ENCODE measurements around the gene PNLIPRP2.

- no peak for TF ChIP-seq EZH2 (IDR thresholded peaks at IDR 0.05; ENCODE audit: insufficient read depth, low read length)
- TF ChIP-seq, protein P1, sequence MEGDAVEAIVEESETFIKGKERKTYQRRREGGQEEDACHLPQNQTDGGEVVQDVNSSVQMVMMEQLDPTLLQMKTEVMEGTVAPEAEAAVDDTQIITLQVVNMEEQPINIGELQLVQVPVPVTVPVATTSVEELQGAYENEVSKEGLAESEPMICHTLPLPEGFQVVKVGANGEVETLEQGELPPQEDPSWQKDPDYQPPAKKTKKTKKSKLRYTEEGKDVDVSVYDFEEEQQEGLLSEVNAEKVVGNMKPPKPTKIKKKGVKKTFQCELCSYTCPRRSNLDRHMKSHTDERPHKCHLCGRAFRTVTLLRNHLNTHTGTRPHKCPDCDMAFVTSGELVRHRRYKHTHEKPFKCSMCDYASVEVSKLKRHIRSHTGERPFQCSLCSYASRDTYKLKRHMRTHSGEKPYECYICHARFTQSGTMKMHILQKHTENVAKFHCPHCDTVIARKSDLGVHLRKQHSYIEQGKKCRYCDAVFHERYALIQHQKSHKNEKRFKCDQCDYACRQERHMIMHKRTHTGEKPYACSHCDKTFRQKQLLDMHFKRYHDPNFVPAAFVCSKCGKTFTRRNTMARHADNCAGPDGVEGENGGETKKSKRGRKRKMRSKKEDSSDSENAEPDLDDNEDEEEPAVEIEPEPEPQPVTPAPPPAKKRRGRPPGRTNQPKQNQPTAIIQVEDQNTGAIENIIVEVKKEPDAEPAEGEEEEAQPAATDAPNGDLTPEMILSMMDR (IDR thresholded peaks at IDR 0.05; ENCODE audit: insufficient read depth, low read depth, low read length), result no peak
These were observed 28.1 kb downstream of the PNLIPRP2 start for GRCh38 chr10:116648903-116649302.
